ENCODE results near the gene PPP1R15A. TPM values are rescaled to one million over a fixed set of nuclear protein-coding genes. Genes with fewer than 3 reads are reported as not detected.
"Not testable (repeated sequence)": the region's sequence is repeated elsewhere in the genome, so short reads cannot be mapped to it uniquely, and the experiment has no call there.

The PPP1R15A gene
- total RNA-seq, 1 experiment from 2014 or later = 30.2 TPM

GRCh38 chr19:48853483-48853882, 18.7 kb upstream of the PPP1R15A start:
- in situ Hi-C loops (cut with HindIII; ENCODE audit: low pct_unique_long_range_greater_than_20kb, low sequenced_read_pairs) = no loop called here
- DNase-seq (ENCODE audit: low read depth, low spot score) = no peak

- in situ Hi-C loops (cut with HindIII; ENCODE audit: low pct_unique_long_range_greater_than_20kb, low sequenced_read_pairs) = no loop called here
- no peak for DNase-seq (ENCODE audit: low read depth, low spot score)
Measured at GRCh38 chr19:48854103-48854502, 18.1 kb upstream of the PPP1R15A start.

- DNase-seq (ENCODE audit: low read depth, low spot score) = no peak
- in situ Hi-C loops (cut with HindIII; ENCODE audit: low pct_unique_long_range_greater_than_20kb, low sequenced_read_pairs) = no loop called here
Measured at GRCh38 chr19:48856921-48857320, 15.3 kb upstream of the PPP1R15A start.

- DNase-seq (ENCODE audit: low read depth, low spot score) = no peak
- in situ Hi-C loops (cut with HindIII; ENCODE audit: low pct_unique_long_range_greater_than_20kb, low sequenced_read_pairs) = no loop called here
Measured at GRCh38 chr19:48858984-48859710, 13.1 kb upstream of the PPP1R15A start.

GRCh38 chr19:48859711-48860572, 12.3 kb upstream of the PPP1R15A start:
- in situ Hi-C loops (cut with HindIII; ENCODE audit: low pct_unique_long_range_greater_than_20kb, low sequenced_read_pairs) = no loop called here
- DNase-seq (ENCODE audit: low read depth, low spot score) = no peak

- in situ Hi-C loops (cut with HindIII; ENCODE audit: low pct_unique_long_range_greater_than_20kb, low sequenced_read_pairs) = no loop called here
- DNase-seq (ENCODE audit: low read depth, low spot score) = no peak
Measured at GRCh38 chr19:48861313-48861712, 10.9 kb upstream of the PPP1R15A start.

GRCh38 chr19:48862827-48863226, 9.4 kb upstream of the PPP1R15A start:
- no peak for DNase-seq (ENCODE audit: low read depth, low spot score)
- in situ Hi-C loops (cut with HindIII; ENCODE audit: low pct_unique_long_range_greater_than_20kb, low sequenced_read_pairs) = no loop called here

- in situ Hi-C loops (cut with HindIII; ENCODE audit: low pct_unique_long_range_greater_than_20kb, low sequenced_read_pairs) = no loop called here
- DNase-seq (ENCODE audit: low read depth, low spot score) = no peak
Measured at GRCh38 chr19:48866692-48867091, 5.5 kb upstream of the PPP1R15A start.

- DNase-seq (ENCODE audit: low read depth, low spot score) = no peak
- in situ Hi-C loops (cut with HindIII; ENCODE audit: low pct_unique_long_range_greater_than_20kb, low sequenced_read_pairs) = no loop called here
Measured at GRCh38 chr19:48867123-48867745, 5.0 kb upstream of the PPP1R15A start.

GRCh38 chr19:48867746-48868113, 4.5 kb upstream of the PPP1R15A start:
- no peak for DNase-seq (ENCODE audit: low read depth, low spot score)
- in situ Hi-C loops (cut with HindIII; ENCODE audit: low pct_unique_long_range_greater_than_20kb, low sequenced_read_pairs) = no loop called here

- DNase-seq (ENCODE audit: low read depth, low spot score) = peak; percentile 52
- in situ Hi-C loops (cut with HindIII; ENCODE audit: low pct_unique_long_range_greater_than_20kb, low sequenced_read_pairs) = no loop called here
Measured at GRCh38 chr19:48868114-48868886, 3.9 kb upstream of the PPP1R15A start, which contains the start of gene PLEKHA4. Gene PLEKHA4 (minus strand): TSS chr19:48868617. CDS start chr19:48867620, 997 bp downstream.

- in situ Hi-C loops (cut with HindIII; ENCODE audit: low pct_unique_long_range_greater_than_20kb, low sequenced_read_pairs) = no loop called here
- no peak for DNase-seq (ENCODE audit: low read depth, low spot score)
Measured at GRCh38 chr19:48870048-48870447, 2.2 kb upstream of the PPP1R15A start.

- in situ Hi-C loops (cut with HindIII; ENCODE audit: low pct_unique_long_range_greater_than_20kb, low sequenced_read_pairs); DNase-seq (ENCODE audit: low read depth, low spot score): not testable (repeated sequence)
Measured at GRCh38 chr19:48871471-48872181, 595 bp upstream of the PPP1R15A start.

GRCh38 chr19:48872884-48873475, 759 bp downstream of the PPP1R15A start:
- in situ Hi-C loops (cut with HindIII; ENCODE audit: low pct_unique_long_range_greater_than_20kb, low sequenced_read_pairs) = no loop called here

GRCh38 chr19:48873476-48874302, 1.5 kb downstream of the PPP1R15A start:
- in situ Hi-C loops (cut with HindIII; ENCODE audit: low pct_unique_long_range_greater_than_20kb, low sequenced_read_pairs) = no loop called here
- peak; percentile 23 for DNase-seq (ENCODE audit: low read depth, low spot score)

More at GRCh38 chr19:48872884-48873475, 759 bp downstream of the PPP1R15A start:
- DNase-seq (ENCODE audit: low read depth, low spot score) = peak; percentile 91
